Measurements from ENCODE around the gene ZSCAN21. TPM values are rescaled to one million over a fixed set of nuclear protein-coding genes. Genes with fewer than 3 reads are reported as not detected.

Gene ZSCAN21
- total RNA-seq, 1 donor from 2014 or later = 6.1 TPM

- intact Hi-C loops (cut with DNase I) = no loop called here
- DNase-seq (ENCODE audit: low spot score) = no peak
Observed at GRCh38 chr7:100069991-100070390, 20.4 kb downstream of the ZSCAN21 start.

GRCh38 chr7:100071018-100071723 lies 21.6 kb downstream of the ZSCAN21 start:
- no peak for DNase-seq (ENCODE audit: low spot score)
- intact Hi-C loops (cut with DNase I) = no loop called here

GRCh38 chr7:100072462-100072861 lies 22.9 kb downstream of the ZSCAN21 start:
- intact Hi-C loops (cut with DNase I) = no loop called here

GRCh38 chr7:100074841-100075240 lies 25.3 kb downstream of the ZSCAN21 start:
- DNase-seq (ENCODE audit: low spot score) = no peak
- intact Hi-C loops (cut with DNase I) = no loop called here

More at GRCh38 chr7:100072462-100072861, 22.9 kb downstream of the ZSCAN21 start:
- DNase-seq (ENCODE audit: low spot score) = no peak

GRCh38 chr7:100075418-100075817 lies 25.8 kb downstream of the ZSCAN21 start:
- intact Hi-C loops (cut with DNase I) = no loop called here
- no peak for DNase-seq (ENCODE audit: low spot score)

- intact Hi-C loops (cut with DNase I) = no loop called here
- no peak for DNase-seq (ENCODE audit: low spot score)
Observed at GRCh38 chr7:100077205-100077604, 27.6 kb downstream of the ZSCAN21 start.

GRCh38 chr7:100079024-100079560 lies 29.5 kb downstream of the ZSCAN21 start:
- DNase-seq (ENCODE audit: low spot score) = no peak

GRCh38 chr7:100080907-100081534 lies 31.4 kb downstream of the ZSCAN21 start:
- no peak for DNase-seq (ENCODE audit: low spot score)
- intact Hi-C loops (cut with DNase I) = loop anchor here (5.0 to 10.0 kb wide), 2 partner anchors 84 to 166 kb away; partner anchors contain the start of gene TRIM4

More at GRCh38 chr7:100079024-100079560, 29.5 kb downstream of the ZSCAN21 start:
- intact Hi-C loops (cut with DNase I) = no loop called here

GRCh38 chr7:100081535-100082102 lies 32.0 kb downstream of the ZSCAN21 start, which contains the start of gene ZNF3:
TSS of gene ZNF3 (minus strand) at chr7:100081723. CDS start at chr7:100077357, 4,366 bp downstream.
- intact Hi-C loops (cut with DNase I) = loop anchor here (5.0 to 10.0 kb wide), 2 partner anchors 84 to 167 kb away; partner anchors contain the start of gene TRIM4
- DNase-seq (ENCODE audit: low spot score) = peak; percentile 99

- DNase-seq (ENCODE audit: low spot score) = no peak
- intact Hi-C loops (cut with DNase I) = loop anchor here (5.0 to 10.0 kb wide), 2 partner anchors 86 to 168 kb away; partner anchors contain the start of gene TRIM4
Observed at GRCh38 chr7:100082978-100083377, 33.4 kb downstream of the ZSCAN21 start.

GRCh38 chr7:100085515-100085914 lies 35.9 kb downstream of the ZSCAN21 start:
- intact Hi-C loops (cut with DNase I) = loop anchor here (5.0 to 10.0 kb wide), 2 partner anchors 42 to 171 kb away; partner anchors contain the start of genes MBLAC1 and TRIM4
- DNase-seq (ENCODE audit: low spot score) = no peak

GRCh38 chr7:100087055-100087750 lies 37.6 kb downstream of the ZSCAN21 start:
- intact Hi-C loops (cut with DNase I) = loop anchor here (5.0 to 10.0 kb wide), 2 partner anchors 40 to 172 kb away; partner anchors contain the start of genes MBLAC1 and TRIM4
- no peak for DNase-seq (ENCODE audit: low spot score)

GRCh38 chr7:100088095-100088620 lies 38.6 kb downstream of the ZSCAN21 start:
- DNase-seq (ENCODE audit: low spot score) = no peak
- intact Hi-C loops (cut with DNase I) = loop anchor here (5.0 to 10.0 kb wide), 2 partner anchors 39 to 173 kb away; partner anchors contain the start of genes MBLAC1 and TRIM4

- peak; percentile 92 for DNase-seq (ENCODE audit: low spot score)
- intact Hi-C loops (cut with DNase I) = loop anchor here (5.0 to 10.0 kb wide), 2 partner anchors 38 to 174 kb away; partner anchors contain the start of genes MBLAC1 and TRIM4
Observed at GRCh38 chr7:100088621-100089457, 39.3 kb downstream of the ZSCAN21 start, which contains the start of gene COPS6. TSS of gene COPS6 (plus strand) at chr7:100088969. CDS start at chr7:100088991, 22 bp downstream.

GRCh38 chr7:100089458-100090196 lies 40.1 kb downstream of the ZSCAN21 start:
- intact Hi-C loops (cut with DNase I) = loop anchor here (5.0 to 10.0 kb wide), 2 partner anchors 38 to 175 kb away; partner anchors contain the start of genes MBLAC1 and TRIM4
- DNase-seq (ENCODE audit: low spot score) = no peak

- DNase-seq (ENCODE audit: low spot score) = no peak
- intact Hi-C loops (cut with DNase I) = no loop called here
Observed at GRCh38 chr7:100090527-100091410, 41.2 kb downstream of the ZSCAN21 start.
